Glomerular endothelial cell (primary cell): ENCODE results near the gene C8G. TPM values are rescaled to one million over a fixed set of nuclear protein-coding genes. Genes with fewer than 3 reads are reported as not detected.

Source experiments
- DNase-seq: peaks from one replicate; pipeline ENCODE4 v3.0.0-alpha.2; 2011; ENCODE audit warnings: low read depth, low spot score; ENCODE audit errors: extremely low read depth
- total RNA-seq: library from RNA; depleted of rRNA; stranded (reverse); fragments of >200 nt; gene quantifications from 2 replicates; pipeline ENCODE4 v1.2.3, GENCODE V29; 2015

C8G gene
- total RNA-seq, 1 donor from 2014 or later = not detected

DNA sequence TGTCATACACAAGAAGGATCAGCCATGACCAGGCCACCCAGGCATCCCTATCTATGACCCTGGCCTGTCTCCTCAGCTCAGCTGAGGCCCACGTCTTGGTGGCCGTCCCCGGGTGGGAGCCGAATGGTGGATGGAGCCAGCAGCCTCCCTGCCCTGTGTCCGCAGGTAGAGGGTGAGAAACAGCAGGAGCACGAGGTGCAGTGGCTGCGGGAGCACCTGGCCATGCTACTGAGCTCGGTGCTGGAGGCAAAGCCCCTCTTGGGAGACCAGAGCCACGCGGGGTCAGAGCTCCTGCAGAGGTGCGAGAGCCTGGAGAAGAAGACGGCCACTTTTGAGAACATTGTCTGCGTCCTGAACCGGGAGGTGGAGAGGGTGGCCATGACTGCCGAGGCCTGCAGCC lies 25.0 kb upstream of the C8G start:
- DNase-seq = no peak

DNA sequence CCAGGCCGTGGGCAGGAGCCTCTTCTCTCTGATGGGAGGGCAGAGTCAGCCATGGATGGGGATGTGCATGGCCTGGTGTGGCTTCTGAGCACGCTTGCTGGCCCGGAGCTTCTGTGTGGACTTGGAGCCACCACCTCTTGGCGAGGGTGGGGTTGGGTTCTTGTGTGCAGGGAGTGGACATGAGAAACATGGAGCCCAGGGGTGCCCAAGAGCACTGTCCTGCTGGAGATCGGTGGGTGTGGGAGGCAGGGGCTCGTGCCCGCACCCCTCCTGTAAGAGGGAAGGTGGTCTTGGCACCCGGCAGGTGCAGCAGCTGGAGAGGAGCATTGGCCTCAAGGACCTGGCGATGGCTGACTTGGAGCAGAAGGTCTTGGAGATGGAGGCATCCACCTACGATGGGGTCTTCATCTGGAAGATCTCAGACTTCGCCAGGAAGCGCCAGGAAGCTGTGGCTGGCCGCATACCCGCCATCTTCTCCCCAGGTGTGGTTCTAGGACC lies 24.3 kb upstream of the C8G start:
- DNase-seq = no peak

DNA sequence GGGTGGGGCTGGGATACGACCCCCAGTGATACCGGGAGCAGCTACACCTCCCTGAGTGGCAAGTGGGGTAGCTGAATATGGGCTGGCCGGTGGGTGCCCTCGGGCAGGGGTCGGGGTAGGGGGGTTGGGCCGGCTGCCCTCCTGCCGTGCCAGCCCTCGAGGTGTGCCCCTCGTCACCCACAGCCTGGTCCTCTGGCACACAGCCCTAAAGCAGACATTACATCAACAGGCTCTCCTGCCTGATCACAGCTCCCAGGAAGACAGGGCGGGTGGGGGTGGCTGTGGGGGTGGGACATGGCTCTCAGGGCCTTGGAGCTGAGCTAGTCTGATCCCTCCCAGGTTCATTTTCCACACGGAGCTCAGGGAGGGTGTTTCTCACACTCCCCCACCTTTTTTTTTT lies 23.7 kb upstream of the C8G start:
- DNase-seq = no peak

DNA sequence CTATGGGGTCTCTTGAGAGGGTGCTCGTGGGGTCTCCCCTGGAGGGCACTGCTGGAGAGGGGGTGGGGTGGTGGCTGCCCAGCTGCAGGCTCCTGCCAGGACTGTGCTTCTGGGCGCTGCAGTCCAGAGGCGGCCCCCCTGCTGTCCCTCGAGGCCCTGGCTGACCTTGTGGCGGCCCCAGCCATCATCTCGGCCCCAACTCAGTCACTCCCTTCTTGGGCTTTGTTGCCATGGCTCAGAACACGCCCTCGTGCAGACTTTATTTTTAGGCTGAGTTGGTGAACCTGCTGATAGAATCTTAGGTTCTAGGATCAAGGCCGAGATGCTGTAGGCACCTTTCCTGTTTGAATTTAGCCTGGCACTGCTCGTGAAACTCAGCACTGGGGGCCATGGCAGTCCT lies 23.3 kb upstream of the C8G start:
- no peak for DNase-seq

DNA sequence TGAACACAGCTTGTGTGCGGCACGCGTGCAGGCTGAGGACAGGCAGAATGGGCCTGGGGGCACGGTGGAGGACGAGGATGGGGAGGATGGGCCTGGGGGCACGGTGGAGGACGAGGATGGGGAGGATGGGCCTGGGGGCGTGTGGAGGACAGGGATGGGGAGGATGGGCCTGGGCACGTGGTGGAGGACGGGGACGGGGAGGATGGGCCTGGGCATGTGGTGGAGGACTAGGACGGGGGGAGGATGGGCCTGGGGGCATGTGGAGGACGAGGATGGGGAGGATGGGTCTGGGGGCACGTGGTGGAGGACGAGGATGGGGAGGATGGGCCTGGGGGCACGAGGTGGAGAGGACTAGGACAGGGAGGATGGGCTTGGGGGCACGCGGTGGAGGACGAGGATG lies 22.5 kb upstream of the C8G start:
- no peak for DNase-seq

DNA sequence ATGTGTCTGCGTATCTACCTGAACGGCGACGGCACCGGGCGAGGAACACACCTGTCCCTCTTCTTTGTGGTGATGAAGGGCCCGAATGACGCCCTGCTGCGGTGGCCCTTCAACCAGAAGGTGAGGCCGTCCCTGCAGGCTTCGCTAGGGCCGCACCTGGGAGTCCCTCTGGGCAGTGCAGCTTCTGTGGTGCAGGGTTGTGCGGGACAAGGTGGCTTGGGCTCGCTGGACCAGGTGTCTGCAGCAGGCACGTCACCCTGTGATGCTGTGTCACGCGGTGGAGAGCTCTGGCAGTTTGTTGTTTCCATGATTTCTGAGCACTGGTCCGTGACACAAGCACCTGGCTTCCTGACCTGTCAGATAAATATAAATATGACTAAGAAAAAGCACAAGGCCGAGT lies 21.2 kb upstream of the C8G start:
- no peak for DNase-seq

DNA sequence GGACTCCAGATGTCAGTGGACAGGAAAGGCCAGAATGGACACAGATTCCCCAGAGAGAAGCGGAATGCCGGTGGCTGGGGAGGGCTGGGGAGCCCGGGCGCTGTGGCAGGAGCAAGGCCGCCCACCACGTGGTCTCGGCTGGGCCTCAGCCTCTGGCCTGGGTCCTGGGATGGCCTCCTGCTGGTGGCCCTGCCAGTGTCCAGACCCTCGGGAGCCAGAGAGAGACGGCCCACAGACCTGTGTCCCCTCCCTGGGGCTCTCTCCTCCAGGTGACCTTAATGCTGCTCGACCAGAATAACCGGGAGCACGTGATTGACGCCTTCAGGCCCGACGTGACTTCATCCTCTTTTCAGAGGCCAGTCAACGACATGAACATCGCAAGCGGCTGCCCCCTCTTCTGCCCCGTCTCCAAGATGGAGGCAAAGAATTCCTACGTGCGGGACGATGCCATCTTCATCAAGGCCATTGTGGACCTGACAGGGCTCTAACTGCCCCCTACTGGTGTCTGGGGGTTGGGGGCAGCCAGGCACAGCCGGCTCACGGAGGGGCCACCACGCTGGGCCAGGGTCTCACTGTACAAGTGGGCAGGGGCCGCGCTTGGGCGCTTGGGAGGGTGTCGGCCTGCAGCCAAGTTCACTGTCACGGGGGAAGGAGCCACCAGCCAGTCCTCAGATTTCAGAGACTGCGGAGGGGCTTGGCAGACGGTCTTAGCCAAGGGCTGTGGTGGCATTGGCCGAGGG lies 19.5 kb upstream of the C8G start:
- no peak for DNase-seq

DNA sequence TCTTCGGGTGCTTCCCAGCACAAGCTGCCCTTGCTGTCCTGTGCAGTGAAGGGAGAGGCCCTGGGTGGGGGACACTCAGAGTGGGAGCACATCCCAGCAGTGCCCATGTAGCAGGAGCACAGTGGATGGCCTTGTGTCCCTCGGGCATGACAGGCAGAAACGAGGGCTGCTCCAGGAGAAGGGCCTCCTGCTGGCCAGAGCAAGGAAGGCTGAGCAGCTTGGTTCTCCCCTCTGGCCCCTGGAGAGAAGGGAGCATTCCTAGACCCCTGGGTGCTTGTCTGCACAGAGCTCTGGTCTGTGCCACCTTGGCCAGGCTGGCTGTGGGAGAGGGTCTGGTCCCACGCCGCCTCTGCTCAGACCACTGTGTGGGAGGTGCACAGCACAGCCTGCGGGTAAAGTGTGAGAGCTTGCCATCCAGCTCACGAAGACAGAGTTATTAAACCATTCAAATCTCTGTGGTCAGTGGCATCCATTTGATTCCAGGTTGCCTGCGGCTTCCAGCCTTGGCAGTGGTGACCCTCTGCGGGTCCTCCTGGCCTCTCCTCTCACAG lies 18.8 kb upstream of the C8G start:
- no peak for DNase-seq

DNA sequence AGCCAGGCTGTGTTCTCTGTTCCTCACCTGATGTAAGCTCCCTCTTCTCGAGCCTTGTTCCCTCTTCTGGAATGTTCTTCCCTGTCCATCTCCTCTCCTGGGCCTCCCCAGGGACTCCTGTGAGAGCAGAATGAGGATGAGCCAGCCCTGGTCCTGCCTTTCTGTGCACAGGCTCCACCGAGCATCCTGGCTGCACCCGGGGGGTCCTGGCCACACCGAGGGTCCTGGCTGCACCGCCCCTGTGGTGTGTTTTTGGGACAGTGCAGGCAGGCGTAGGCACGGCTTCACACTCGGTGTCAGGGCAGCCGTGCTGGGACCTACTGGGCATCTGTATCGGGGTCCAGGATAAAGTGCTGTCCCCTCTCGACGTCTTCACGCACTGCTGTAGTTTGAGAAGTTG lies 18.3 kb upstream of the C8G start:
- no peak for DNase-seq

DNA sequence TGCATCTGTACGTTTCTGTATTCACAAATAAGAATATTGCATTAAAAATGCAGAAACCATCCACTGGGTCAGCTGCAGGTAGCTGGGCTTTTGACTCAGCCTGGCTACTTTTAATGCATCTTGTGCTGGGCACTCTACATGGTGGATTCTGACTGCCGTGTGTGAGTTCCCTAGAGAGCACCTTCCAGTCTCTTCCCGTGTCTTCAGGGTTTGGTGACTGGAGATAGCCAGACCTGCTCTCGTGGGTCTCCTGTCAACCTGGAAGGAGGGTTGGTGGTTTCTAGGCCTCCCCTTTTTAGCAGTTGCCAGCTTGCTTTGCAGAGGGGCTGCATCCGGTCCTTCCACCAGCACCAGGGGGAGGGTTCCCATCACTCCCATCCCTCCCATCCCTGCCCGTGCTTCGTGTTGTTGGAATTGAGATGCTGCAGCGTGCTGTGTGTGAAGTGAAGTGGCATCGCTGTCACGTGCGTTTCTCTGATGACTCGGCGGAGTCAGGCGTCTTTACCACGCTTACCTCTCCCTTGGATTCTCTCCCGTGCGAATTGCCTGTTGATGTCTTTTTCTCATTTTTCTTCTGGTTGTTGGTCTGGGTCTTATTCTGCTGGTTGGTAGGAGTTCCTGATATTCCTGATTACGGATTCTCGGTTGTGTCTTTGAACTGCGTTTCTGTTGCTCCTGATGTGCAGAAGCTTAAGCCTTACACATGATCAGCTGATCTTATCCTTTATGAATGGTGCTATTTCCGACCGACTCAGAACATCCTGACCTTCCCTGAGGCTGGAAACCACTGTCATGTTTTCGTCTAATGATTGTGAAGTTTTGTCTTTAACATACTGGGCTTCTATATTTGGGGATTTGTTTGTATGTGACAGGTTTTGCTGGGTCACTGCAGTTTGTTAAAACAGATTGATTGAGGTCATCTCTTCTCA lies 17.4 kb upstream of the C8G start:
- no peak for DNase-seq

DNA sequence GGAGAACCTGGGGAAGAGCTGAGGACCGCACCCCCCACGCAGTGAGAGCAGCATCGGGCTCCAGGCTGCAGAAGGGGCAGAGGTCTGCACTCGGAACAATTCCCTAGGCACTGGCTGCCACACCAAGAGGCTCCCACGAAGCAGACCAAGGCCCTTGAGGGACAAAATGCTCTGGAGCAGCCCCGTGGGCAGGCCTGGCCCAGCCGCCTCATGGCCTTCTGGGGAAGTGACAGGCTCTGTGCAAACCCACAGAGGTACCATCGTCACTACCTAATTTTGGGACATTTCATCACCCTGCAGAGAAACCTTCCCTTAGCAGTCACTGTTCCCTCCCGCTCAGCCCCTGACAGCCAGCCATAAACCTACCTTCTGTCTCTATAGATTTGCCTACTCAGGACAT lies 16.5 kb upstream of the C8G start:
- DNase-seq = no peak

DNA sequence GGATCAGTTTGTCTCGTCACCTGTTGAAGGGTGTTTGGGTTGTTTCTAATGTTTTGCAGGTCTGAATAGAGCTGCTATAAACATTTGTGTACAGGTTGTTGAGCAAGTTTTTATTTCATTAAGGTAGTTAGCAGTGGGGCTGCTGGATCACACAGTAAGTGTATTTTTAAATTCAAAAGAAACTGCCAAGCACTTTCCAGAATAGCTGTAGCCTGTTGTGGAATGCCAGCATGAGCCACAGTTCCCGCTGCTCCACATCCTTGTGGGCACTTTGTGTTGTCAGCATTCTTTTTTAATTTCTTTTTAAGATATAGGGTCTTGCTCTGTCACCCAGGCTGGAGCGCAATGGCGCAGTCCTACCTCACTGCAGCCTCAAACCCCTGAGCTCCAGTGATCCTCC lies 15.0 kb upstream of the C8G start:
- no peak for DNase-seq

DNA sequence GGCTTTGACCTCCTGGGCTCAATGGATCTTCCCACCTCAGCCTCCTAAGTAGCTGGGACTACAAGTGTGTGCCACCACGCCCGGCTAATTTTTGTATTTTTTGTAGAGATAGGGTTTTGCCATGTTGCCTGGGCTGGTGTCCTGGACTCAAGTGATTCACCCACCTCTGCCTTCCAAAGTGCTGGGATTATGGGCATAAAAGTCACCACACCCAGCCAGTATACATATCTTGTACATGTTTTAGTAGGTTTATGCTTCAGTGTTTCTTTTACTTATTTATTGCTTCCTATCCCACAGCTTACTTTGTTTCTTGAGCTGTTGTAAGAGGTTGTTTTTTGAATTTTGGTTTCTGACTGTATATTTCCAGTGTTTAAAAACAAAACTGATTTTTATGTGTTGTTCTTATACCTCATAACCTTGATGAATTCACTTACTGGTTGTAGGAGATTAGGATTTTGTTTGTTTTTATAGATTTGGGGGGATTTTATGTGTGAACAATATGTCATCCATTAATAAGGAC lies 13.4 kb upstream of the C8G start:
- no peak for DNase-seq

DNA sequence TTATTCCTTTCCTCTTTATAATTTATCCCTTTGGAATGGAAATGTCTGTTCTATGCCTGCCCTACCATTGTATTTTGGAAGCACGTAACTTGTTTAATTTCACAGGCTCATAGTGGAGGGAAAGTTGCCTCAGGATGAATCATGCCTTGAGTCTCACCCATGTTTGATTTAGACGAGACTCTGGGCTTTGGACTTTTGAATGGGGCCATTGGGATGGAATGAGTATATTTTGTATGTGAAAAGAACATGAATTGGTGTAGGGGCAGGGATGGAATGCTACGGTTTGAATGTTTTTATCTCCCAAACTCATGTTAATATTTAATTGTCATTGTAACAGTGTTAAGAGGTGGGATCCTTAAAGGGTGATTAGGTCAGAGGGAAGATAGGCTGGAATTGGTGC lies 10.8 kb upstream of the C8G start:
- no peak for DNase-seq

DNA sequence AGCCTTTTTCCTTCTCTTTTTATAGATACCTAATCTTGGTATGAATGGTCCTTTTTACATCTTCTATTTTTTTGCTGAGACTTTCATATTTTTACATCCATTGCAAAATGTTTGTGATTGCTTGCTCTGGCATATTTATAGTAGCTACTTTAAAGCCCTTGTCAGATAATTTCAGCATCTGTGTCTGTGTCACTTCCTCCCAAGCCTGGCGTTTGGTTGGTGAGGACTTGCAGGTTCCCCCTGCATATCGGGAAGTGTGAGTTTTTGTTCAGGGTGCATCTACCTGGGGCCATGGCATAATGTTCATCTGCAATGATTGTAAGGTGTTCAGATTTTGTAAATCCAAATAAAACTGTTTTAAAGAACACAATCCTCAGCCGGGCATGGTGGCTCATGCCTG lies 9.4 kb upstream of the C8G start:
- no peak for DNase-seq

DNA sequence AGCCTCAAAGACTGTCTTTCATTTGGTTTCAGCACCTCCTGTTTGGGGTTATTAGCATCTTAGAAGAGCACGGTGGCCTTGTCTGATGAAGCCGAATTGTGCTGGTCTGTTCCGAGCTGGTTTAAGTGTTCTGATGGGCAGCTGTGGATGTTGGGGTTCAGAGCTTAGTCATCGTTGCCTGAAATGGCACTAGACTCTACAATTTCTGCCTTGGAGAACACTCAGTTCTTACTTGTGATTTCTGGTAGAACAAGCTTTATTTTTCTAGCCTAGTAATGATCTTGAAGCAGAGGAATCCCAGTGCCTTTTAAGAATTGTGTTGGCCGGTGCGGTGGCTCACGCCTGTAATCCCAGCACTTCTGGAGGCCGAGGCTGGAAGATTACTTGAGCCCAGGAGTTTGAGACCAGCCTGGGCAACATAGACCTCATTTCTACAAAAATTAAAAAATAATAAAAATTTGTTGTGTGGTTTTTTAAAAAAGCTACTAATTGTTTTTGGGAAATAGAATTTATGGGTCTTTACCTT lies 8.3 kb upstream of the C8G start:
- DNase-seq = no peak

DNA sequence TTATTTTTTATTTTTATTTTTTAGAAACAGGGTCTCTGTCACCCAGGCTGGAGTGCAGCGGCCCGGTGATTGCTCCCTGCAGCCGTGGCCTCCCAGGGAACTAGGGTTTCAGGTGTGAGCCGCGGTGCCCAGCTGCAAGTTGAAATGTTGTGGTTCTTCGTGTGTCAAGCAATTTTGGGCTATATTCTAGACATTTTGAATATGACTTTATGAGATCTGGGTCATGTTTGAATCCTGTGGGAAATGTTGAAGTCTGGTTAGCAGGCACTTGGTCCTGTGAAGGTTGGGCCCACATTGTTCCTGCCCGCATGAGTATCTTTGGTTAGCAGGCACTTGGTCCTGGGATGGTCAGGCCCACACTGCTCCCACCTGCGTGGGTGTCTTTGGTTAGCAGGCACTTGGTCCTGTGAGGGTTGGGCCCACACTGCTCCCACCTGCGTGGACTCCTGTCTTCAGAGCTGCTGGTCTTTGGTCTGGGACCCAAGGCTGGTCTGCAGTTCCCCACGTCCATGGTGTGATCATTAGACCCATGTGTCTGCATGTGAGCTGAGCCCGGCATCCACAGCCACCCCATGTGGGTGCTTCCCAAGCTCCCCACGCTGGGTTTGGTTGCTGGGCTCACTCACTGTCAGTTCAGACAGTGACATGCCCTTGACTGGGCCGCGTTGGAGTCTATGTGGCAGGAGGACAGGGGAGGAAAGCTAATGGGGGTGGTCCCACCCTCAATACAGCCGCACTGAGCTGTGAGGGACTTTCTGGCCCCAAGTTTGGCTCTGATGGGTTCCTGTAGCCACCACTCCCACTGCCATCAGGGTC lies 7.6 kb upstream of the C8G start:
- no peak for DNase-seq

DNA sequence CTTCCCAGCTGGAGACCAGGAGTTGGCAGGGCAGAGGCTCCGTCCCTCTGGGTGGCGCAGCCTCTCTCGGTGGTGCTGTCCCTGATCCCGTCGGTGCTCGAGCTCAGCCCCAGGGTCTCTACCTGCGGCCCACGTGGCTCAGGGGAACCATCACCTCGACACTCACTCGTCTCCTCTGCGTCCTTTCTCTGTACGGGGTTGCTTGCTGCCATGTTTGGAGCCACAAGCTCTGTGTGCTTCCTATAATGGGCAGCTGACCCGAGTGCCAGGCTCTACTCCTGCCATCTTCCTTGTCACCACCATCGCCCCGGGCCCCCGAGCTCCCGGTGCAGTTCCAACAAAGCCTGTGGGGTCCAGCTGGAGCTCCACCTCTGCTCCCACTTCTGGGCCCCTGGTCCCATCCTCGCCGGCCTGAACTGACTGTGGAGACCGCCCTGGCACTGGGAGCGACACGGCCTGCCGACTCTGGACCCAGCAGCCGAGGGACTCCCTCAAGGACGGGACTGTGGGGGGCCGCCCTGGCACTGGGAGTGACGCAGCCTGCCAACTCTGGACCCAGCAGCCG lies 5.5 kb upstream of the C8G start:
- DNase-seq = no peak

DNA sequence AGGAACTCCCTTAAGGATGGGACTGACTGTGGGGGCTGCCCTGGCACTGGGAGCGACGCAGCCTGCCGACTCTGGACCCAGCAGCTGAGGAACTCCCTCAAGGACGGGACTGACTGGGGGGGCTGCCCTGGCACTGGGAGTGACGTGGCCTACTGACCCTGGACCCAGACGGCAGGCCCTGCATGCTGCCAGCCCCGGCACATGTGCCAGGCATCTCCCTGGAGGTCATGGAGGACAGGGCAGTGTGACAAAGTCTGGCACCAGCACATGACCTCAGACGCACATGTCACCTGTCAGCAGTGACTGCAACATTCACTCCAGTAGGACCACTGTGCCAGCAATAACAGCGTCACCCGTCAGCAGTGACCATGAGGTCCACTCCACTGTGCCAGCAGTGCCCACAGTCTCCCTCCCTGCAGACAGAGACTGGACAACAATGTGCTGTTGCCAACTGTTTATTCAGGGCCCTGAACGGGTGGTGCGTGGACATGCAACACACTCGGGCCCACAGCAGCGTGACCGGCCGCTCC lies 5.0 kb upstream of the C8G start:
- DNase-seq = no peak
